GM19372 (cell line): Measurements from ENCODE around the gene TNFRSF14.
"Not testable (repeated sequence)": the region's sequence is repeated elsewhere in the genome, so short reads cannot be mapped to it uniquely, and the experiment has no call there.

Source experiments
- ATAC-seq: cut with Tn5 transposase; IDR thresholded peaks from one replicate; pipeline ENCODE4 v1.9.1; 2021; ENCODE audit warnings: mild to moderate bottlenecking, low read depth, moderate library complexity; ENCODE audit not compliant: unreplicated experiment

TNFRSF14 gene

DNA sequence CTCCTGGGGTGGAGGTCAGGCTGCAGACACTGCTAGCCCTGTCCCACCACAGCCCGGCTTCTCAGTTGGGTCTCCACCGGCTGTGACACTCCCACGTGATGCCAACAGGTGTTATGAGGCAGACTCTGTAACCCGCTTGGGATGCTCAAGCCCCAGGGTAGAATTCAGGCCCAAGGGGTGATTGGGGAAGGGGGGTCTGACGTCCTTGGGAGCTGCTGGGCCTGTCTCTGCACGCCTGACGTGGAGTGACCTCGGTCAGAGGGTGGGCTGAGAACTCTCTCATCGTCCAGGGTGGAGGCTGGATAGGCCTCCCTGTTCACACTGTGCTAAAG, 18.4 kb upstream of the TNFRSF14 start:
- no peak for ATAC-seq

DNA sequence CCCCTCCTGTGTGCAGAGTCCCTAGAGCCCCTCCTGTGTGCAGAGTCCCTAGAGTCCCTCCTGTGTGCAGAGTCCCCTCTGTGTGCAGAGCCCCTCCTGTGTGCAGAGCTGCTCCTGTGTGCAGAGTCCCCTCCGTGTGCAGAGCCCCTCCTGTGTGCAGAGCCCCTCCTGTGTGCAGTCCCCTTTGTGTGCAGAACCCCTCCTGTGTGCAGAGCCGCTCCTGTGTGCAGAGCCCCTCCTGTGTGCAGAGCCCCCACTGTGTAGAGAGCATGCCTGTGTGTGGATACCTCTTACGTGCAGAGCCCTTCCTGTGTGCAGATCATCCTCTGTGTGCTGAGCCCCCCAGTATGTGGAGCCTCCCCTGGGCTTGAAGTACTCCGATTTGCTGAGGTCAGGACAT, 17.8 kb upstream of the TNFRSF14 start:
- no peak for ATAC-seq

DNA sequence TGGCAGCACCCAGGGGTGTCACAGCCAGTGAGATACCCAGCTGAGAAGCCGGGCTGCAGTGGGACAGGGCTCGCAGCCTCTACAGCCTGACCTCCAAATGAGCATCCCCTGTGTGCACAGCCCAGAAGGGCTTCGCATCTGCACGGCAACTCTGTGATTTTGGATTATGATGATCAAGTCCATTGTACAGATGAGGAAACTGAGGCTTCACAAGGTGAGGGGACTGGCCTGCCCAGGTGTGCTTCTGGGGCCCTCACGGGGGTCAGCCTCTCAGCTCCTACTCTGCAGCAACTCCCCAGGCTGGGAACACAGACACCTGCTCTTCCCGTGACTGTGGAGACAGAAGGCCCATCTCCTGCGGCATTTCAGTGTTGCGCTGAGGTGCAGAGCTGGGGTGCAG, 17.3 kb upstream of the TNFRSF14 start:
- ATAC-seq = no peak

DNA sequence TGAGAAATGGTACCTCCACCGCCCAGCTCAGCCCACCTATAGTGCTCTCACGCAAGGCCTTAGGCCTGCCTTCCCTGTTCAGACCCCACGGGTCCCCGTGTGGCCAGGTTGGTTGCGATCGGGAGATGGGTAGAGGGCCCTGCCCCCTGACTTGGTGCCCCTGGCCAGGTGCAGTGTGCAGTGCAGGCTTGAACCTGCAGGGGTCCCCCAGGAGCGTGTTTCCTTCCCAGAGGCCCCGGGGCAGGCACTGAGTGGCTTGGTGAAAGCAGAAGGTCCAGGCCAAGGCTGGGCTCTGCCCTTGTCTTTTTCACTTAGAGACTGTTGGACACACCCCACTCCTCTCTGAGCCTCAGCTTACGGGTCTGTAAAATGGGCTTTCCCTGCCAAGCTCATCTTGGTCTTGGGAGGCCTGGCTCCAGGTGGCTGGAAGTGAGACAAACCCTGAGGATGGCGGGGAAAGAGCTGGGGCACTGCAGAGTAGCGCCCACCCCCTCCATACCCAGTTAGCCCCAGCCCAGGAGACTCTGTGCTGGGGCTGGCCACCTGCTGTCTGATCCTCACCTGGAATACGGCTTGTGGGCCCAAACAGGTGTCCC, 16.8 kb upstream of the TNFRSF14 start:
- ATAC-seq = no peak

DNA sequence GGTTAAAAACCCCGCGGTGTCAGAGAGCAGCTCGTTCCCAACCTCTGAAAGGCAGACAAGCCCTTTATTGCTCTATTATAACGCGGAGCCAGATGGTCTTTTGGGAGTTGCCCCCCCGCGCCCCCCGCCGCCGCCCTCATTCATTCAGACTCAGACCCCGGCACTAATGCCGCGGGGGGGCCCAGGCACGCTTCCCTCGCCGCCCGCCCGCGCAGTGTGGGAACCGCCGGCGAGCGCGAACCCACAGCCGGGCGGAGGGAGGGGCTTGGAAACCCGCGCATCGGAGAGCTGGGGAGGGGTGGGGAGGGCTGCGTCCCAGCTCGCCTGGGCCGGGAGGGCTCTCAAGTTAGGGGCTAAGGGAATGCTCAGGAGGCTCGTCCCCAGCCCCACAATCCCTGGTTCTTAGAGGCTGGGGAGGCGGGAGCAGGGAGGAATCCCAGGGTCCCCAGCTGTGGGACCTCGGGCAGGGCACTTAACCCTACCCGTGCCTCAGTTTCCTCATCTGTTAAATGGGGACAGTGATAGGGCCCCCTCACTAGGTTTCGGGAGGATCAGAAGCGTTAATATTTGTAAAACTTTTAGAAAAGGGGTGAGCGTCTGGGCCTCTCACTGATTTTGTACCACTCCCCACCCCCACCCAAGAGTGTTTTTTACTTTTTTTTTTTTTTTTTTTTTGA, 15.2 kb upstream of the TNFRSF14 start:
- ATAC-seq = no peak

GRCh38 chr1:2541619-2542245, 14.4 kb upstream of the TNFRSF14 start:
- no peak for ATAC-seq

- ATAC-seq = no peak
Measured at GRCh38 chr1:2542246-2542915, 13.8 kb upstream of the TNFRSF14 start.

DNA sequence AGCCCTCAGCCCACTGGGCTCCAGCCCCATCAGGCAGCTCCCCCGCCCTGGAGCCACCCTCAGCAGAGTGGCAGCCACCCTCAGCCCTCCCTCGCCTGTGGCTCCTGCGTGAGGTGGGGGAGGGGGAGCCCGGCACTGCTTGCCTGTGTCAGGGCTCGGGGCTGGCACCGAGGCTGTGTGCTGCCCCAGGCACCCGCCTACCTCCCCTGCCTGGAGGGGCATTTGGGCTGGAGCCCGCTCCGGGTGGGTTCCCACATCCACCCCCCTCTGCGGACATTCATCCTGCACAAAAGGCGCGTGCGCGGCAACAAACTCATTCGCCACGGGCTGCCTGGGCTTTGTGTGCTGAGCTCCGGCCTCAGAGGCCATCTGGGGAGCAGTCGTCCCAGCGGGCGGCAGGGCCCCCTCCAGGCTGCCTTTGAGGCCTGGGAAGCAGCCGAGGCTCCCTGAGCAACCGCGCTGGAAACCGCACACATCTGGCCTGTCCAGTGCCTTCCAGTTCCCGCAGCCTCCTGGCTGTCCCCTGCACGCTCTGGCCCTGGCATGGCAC, 12.6 kb upstream of the TNFRSF14 start:
- no peak for ATAC-seq

DNA sequence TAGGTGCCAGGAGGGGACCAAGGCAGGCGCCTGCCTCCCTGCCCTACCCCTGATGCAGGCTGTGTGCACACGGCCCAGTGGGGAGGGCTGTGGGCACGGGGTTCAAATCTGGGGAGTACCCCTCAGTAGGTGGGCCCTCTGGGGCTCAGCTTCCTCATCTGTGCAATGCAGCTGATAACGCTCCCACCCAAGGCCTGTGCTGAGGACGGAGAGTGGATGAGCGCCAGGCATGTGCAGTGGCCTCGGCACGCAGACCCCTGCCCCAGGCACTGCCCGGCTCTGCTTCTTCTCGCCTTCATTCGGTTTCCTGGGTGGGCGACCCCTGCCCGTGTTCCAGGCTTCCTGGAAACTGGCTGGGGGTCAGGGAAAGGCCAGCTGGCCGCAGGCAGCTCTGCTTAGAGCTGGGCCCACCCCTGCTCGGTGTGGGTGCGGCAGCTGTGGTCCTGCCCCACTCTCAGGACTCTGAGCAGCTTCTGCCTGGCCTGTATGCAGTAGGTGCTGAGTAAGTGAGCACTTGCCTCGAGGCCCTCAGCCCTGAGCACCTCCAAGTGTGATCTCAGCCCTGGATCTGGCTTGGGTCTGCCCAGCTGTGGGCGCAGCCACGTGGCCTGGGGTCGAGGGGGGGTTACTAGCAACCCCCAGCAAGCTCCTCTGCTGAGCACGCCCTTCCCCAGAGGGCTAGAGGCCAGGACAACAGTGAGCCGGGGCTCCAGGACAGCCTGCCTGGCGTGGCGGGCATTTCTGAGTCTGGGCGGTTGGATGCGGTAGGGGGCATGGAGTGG, 11.9 kb upstream of the TNFRSF14 start:
- no peak for ATAC-seq

GRCh38 chr1:2544875-2545640, 11.1 kb upstream of the TNFRSF14 start:
- ATAC-seq = no peak

DNA sequence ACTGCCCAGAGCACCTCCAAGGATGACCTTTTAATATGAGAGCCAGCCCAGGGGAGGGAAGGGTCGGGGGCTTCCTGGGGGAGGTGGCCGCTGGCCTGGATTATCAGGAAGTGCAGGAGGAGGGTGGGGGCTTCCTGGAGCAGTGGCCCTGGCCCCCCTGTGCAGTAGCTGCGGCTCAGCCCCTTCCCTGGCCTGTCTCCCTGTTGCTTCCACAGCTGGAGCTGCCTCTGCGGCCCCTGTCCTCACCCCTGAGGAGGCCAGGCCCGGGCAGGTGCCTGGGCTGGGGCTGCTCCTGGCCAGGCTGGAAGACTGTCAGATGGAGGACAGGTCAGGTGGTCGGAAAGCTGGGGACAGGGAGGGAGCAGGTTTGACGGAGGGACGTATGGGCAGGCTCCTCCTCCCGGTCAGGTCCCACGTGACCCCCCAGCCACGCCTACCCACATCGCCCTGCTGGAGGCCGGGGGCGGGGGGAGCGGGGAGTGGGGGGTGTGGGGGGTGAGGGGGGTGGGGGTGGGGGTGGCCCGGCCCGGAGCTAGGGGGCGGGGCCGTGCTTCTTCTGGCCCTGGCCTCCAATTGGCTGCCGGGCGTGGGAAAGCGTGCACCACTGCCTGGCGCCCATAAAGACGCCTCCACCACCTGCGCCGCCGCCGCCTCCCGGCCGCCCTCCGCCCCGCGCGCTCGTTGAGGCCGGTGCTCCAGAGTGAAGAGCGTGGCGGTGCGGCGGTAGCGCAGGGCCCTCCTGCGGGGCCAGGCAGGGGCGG, 10.2 kb upstream of the TNFRSF14 start:
- peak; percentile 39 for ATAC-seq

DNA sequence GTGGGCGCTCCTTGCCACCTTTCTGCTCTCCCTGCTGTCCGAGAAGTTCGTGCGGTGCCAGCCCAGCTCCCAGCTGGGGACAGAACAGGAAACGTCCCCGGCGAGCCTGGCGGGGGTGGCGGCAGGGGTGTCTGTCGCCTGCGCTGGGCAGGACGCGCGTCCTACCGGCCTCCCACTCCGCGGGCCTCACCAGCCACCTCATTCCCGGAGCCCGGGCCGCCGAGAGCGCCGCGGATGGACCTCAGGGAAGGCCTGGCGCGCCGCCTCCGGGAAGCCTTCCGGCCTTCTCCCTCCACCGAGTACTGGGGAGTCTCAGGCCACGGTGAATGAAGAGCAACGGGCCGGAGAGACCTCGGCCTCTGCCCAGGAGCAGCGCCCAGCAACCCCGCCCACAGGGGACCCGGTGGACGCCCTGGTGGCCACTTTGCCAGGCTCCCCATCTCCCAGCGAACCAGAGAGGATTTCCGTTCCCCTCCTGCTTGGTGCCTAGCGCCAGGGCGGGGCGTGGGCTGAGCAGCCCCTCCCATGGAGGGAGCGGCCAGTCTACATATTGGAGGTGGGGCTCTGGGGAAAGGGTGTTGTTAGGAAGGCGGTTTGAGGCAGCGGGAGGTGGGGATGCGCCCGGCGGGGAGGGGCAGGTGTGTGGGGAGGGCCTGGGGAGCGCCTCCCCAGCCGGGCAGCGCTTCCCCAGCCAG, 9.5 kb upstream of the TNFRSF14 start:
- ATAC-seq = peak; percentile 28

DNA sequence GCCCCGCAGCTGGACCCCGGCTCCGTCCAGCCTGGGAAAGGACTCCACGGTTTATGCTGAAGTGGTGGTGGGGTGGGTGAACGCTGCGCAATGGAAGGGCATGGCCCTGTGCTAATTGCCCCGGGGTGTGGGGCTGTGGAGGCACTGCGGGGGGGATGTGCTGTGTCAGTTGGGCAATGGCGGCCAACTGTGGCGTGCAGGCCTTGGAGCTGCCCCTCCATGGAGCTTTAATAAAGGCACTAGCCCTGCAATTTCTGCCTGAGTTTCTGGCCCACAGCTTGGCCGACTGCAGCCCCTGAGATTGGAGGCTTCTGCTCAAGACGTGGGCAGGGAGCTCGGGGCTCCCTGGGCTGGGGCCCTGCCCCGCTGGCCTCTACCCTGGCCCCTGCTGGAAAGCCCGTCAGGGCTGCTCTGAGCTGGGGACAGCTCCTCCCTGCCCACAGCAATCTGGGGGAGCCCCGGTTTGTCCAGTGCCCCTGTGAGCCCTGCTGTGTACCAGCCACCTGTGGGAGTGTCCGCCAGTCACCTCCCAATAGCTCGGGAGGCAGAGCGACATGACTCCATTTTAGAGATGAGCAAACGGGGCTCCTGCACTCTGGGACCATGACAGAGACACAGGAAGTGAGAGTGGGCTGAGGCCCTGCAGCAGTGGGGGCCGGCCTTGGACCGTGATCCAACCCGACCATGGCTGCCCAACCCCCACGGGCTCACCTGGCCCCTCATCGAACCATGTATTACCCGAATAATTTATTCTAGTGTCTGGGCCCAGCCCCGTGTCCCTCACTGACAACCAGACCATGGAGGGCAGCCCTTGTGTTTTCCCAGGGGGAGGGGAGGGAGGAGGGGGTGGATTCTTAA, 8.7 kb upstream of the TNFRSF14 start:
- no peak for ATAC-seq

DNA sequence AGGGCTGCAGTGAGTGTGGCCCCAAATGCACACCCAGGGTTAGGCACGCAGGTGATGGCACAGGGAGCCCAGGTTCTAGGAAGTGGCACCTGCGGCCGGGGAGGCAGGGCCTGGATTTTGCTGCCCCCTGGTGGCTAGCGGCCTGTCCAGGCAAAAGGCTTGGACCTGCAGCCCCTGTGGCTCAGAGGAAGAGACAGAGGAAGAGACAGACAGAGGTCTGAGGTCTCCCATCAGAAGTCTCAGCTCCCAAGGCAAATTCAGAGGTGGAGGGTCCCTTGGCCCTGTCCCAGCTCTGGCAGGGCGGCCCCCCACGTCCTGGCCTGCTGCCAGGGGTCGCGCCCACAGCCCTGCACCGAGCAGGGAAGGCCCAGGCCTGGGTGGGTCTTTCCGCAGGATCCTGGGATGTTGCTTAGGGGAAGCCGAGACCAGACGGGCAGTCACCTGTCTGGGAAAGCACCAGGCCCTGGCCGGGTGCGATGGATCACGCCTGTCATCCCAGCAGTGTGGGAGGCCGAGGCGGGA, 8.0 kb upstream of the TNFRSF14 start:
- ATAC-seq = no peak

DNA sequence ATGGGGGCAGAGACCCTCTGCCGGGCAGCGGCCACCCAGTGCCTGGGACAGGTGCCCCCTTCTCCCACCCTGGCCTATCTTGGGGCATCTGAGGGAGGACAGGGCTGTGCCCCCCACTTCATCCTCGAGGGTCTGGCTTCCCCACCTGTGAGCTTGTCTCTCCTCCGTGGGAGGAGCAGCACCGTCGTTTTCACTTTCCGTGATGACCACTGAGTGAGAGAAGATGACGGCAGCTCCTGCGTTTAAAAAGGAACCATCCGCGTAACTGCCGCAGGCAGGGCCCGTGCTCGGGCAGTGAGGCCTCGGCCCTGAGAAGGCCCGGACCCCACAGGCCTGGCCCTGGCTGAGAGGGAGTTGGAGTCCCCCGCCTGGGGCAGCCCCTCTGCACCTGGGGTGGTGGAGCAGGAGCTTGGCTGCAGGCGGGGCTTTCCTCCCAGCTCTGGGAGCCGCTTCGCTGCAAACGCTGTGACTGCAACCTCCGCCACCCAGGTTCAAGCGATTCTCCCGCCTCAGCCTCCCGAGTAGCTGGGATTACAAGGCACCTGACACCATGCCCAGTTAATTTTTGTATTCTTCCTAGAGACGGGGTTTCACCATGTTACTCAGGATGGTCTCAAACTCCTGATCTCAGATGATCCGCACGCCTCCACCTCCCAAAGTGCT, 6.7 kb upstream of the TNFRSF14 start:
- ATAC-seq = not testable (repeated sequence)

- not testable (repeated sequence) for ATAC-seq
Measured at GRCh38 chr1:2550309-2550861, 5.8 kb upstream of the TNFRSF14 start.

GRCh38 chr1:2551544-2551943, 4.6 kb upstream of the TNFRSF14 start:
- not testable (repeated sequence) for ATAC-seq
